Fibroblast of skin of left quadriceps (primary cell): ENCODE data around the gene CFAP97.
"Not testable (repeated sequence)": the region's sequence is repeated elsewhere in the genome, so short reads cannot be mapped to it uniquely, and the experiment has no call there.

Source experiments
- DNase-seq, 2 experiments: peaks; one replicate each; pipeline ENCODE4 v3.0.0-alpha.2; 2013; ENCODE audit warnings: low read depth in 2 of 2

Gene CFAP97

GRCh38 chr4:185198189-185198588 lies 5.6 kb downstream of the CFAP97 start:
- not testable (repeated sequence) for DNase-seq

DNA sequence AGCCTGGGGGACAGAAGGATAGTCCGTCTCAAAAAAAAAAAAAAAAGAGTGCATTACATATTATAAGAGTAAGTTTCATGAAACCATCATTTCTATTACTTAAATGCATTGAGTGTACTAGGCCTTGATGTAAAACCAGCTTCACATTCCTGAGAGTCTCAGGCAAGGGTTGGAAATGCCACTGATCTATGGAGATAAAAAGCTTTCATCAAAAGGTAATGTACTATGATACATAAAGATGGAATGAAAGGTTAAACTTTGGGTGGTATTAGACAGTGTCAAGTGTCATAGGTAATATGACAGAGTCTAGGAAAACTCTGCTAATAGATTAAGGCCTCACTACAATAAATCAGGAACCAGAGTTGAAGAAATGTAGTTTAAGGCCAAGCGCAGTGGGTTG lies 7.4 kb downstream of the CFAP97 start:
- DNase-seq = no peak

DNA sequence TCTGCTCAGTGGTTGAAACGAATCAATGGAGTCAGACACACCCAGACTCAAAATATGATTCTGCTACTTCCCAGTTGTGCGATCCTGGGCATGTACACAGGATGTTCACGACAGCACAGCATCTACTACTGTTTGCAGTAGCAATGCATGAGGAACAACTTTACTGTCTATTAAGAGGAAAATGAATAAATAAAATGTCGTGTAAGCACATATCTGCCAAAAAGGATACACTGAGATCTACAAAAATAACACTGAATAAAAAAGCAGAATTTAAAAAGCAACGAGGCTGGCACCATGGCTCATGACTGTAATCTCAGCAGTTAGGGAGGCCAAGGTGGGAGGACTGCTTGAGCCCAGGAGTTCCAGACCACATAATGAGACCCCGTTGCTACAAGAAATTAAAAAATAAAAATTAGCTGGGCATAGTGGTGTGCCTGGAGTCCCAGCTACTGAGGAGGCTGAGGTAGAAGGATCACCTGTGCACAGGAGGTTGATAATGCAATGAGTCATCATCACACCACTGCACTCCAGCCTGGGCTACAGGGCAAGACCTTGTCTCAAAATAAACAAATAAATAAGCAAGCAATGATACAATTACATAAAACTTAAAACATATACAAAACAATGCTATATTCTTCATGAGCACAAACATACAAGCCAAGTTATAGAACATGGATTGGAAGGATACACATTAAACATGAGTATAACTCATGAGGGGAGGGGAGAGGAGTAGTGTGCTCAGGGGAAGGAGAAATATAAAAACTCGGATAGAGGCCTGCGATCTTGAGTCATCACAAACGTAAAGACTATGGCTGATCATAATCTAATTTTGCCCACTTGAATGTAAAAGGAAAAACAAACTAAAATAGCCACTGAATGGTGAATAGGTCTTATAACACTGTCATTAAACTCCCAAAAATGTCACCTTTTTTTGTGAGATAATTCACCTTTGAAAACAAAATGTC lies 8.6 kb downstream of the CFAP97 start:
- no peak for DNase-seq

GRCh38 chr4:185192059-185192458 lies 11.7 kb downstream of the CFAP97 start:
- DNase-seq = no peak

DNA sequence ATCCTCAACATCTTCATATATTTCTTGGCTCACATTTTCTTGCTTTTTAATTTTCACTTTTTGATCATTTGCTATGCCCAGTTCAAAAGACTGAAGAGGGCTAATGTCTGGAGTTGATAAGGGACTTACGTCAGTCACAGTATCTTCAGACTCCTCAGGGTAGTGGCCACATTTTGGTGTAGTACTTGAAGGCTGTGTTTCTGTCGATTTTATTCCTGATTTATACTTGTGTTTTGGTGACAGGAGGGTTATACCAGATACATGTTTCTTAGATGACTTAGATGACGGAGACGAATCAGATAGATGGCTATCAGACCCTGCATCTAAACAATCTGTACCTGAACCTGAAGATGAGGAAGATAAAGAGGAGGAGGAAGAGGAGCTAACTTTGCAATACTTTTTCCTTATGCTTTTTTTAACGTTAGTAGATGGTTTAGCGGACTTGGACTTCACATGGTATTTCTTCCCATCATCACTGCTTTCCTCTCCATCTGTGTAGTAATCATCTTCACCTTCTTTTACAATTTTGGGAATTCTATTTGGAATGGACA lies 13.4 kb downstream of the CFAP97 start:
- no peak for DNase-seq

DNA sequence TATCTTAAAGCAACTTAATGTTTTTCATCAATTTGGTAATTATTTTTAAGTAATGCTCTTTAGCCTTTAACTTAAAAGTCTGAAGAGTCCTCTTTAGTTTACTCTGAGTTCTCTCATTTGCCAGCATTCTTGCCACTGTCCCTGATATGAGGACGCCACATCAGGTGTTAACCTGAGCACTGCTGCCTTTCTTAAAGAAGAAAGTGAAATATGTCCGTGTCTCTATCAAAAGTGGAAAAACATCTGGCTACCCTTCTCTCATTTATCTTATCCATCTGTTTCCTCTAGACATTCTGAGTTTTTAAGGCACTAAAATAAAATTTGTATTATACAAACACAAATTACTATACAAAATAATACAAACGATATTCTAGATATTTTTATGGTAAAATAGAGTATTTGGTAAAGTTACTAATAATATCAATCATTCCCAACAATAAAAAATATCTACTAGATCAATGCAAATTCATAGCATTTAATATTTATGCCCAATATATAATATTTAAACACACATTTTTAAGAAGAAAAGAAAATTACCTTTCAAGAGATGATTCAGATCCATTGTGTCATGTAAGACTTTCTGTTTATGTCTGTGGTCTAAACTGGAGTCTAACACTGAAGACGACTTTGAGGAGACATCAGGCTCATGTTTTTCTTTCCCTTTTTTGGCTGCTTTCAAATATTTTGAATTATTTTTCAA lies 14.0 kb downstream of the CFAP97 start:
- DNase-seq = no peak

GRCh38 chr4:185186769-185187168 lies 17.0 kb downstream of the CFAP97 start:
- no peak for DNase-seq

- DNase-seq = peak; percentile 79 to 80
Observed at GRCh38 chr4:185183622-185184281, 20.0 kb downstream of the CFAP97 start.

DNA sequence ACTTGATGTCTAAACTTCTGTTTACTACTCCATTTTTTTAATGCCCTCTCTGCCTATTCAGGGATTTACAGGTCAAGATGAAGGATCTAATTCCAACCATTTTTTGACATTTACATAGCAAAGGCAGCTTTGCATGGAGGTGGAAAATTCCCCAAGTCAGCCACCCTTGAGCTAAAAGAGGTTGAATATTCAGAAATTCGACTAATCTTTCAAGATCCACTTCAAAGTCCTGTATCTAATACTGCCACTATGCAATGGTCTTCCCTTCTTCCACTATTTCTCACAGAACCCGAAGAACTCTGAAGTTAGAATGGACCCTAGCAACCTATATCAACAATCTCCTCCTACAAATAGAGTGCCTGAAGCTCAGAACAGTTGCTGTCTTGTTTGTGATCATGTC lies 21.6 kb downstream of the CFAP97 start:
- DNase-seq = no peak

GRCh38 chr4:185179488-185179887 lies 24.3 kb downstream of the CFAP97 start:
- DNase-seq = no peak

DNA sequence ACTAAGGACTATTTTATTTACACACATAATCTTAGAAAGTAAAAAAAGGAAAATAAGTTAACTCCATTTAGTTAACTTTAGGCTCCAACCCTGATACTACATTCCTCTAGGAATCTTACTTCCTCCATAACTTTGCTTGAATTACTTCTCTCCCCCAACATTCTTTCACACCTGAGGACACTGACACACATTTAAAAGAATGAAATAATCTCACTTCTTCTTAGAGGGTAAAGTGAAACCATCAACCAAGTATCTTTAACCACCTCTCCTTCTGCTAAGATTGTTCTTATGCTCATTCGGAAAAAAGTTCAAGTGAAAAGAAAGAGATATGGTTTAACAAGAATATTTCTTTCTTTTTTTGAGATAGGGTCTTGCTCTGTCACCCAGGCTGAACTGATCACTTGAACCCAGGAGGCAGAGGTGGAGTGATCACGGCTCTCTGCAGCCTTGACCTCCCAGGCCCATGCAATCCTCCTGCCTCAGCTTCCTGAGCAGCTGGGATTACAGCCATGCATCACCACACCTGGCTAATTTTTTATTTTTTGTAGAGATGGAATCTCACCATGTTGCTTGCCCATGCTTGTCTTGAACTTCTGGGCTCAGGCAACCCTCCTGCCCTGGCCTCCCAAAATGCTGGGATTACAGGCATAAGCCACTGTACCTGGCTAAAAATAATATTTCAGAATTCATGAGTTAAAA lies 32.3 kb downstream of the CFAP97 start:
- no peak for DNase-seq

DNA sequence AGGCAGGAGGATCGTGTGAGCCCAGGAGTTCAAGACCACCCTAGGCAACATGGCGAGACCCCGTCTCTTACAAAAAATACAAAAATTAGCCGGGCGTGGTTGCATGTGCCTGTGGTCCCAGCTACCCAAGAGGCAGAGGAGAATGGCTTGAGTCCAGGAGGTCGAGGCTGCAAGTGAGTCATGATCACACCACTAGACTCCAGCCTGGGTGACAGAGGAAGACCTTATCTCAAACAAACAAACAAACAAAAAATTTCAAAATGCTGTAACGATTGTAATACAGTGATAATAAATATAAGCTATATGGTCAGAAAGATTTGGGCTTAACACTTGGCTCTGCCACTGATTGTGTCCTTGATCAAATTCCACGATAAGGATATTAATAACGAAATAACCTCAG lies 36.6 kb downstream of the CFAP97 start:
- DNase-seq = no peak

- DNase-seq = peak; percentile 55 to 57
Observed at GRCh38 chr4:185165605-185166063, 38.2 kb downstream of the CFAP97 start.

GRCh38 chr4:185151296-185151695 lies 52.5 kb downstream of the CFAP97 start:
- DNase-seq = no peak

DNA sequence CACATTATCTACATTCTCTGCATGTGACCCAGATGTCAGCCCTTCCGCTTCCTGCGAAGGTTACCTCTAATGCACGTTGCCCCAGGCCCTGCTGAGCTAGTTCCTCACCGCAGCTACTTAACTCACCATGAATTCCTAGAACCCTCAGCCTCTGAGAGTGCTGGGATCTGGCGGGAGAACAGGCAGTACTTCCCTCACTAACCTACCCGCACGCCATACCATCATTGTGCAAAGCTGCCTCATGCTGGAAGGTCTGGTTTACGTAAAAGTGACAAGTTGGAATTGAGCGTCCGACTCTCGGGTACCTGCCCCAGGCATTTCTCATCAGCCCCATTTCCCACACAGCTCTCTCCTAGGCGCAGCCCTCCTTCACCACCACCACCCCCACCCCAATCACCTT lies 54.4 kb downstream of the CFAP97 start:
- DNase-seq = no peak

DNA sequence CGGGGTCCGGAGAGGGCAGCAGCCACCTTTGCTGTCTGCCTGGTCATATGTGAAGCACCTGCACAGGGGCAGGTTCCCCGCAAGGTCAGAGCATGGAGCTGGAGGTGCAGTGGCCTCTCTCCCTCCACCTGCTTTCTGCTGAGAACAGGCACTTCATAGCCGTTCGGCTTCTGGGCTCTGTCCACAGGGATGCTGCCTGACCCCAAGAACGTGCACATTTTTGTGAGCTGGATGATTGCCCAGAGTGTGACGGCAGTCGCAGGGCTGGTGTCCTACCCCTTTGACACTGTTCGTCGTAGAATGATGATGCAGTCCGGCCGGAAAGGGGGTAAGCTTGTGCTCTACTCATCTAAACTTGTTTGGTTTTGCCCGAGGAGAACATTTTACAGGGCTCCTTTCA lies 58.2 kb downstream of the CFAP97 start:
- DNase-seq = no peak

GRCh38 chr4:185144601-185145240 lies 59.1 kb downstream of the CFAP97 start:
- no peak for DNase-seq

GRCh38 chr4:185143601-185143969 lies 60.2 kb downstream of the CFAP97 start:
- no peak for DNase-seq

- DNase-seq = peak; percentile 42 to 44
Observed at GRCh38 chr4:185142912-185143600, 60.7 kb downstream of the CFAP97 start, which contains the start of gene SLC25A4. SLC25A4 (plus strand) TSS chr4:185143266; CDS start chr4:185143373, 107 bp downstream.

DNA sequence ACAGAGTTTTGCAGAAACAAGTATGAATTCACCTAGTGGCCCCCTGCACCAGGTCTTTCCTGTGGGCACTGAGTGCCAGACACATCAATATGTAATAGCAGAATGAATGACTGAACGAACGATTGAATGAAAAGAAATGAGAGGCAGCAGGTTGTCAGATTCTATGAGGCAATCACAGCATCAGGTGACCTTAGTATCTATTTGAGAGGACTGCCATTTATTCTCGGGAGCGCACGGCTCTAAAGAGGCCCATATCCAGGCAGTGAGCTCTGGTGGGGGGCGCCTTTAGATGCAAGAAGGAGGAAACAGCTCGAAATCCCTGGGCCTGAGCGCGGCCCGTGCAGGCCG lies 61.3 kb downstream of the CFAP97 start:
- DNase-seq = no peak
